ENCODE data around the gene STRN3.
"Not testable (repeated sequence)": the region's sequence is repeated elsewhere in the genome, so short reads cannot be mapped to it uniquely, and the experiment has no call there.

Gene STRN3

GRCh38 chr14:30977752-30978151 is 48.4 kb downstream of the STRN3 start:
- no peak for ATAC-seq
- TF ChIP-seq ISL1 (CRISPR knock-in tag; IDR thresholded peaks at IDR 0.05): no peak
- TF ChIP-seq OSR1 (CRISPR knock-in tag; IDR thresholded peaks at IDR 0.05): no peak
- no peak for TF ChIP-seq TOX (CRISPR knock-in tag; IDR thresholded peaks at IDR 0.05; ENCODE audit: borderline replicate concordance)
- no peak for TF ChIP-seq POU6F1 (CRISPR knock-in tag; IDR thresholded peaks at IDR 0.05; ENCODE audit: borderline replicate concordance, low read depth)
- TF ChIP-seq PATZ1 (CRISPR knock-in tag; IDR thresholded peaks at IDR 0.05; ENCODE audit: borderline replicate concordance): no peak
- no peak for TF ChIP-seq ZNF70 (CRISPR knock-in tag; IDR thresholded peaks at IDR 0.05)
- no peak for TF ChIP-seq GLIS3 (CRISPR knock-in tag; IDR thresholded peaks at IDR 0.05)
- no peak for TF ChIP-seq CSDC2 (CRISPR knock-in tag; IDR thresholded peaks at IDR 0.05)

- no peak for ATAC-seq
Measured at GRCh38 chr14:30974628-30975027, 51.6 kb downstream of the STRN3 start.

GRCh38 chr14:30972882-30973582 is 53.1 kb downstream of the STRN3 start:
- TF ChIP-seq GLIS3 (CRISPR knock-in tag; IDR thresholded peaks at IDR 0.05): no peak
- no peak for TF ChIP-seq RARB (CRISPR knock-in tag; IDR thresholded peaks at IDR 0.05)
- TF ChIP-seq ZC3H10 (CRISPR knock-in tag; IDR thresholded peaks at IDR 0.05): no peak
- TF ChIP-seq PPARA (CRISPR knock-in tag; IDR thresholded peaks at IDR 0.05; ENCODE audit: borderline replicate concordance): no peak
- TF ChIP-seq PATZ1 (CRISPR knock-in tag; IDR thresholded peaks at IDR 0.05; ENCODE audit: borderline replicate concordance): no peak
- no peak for TF ChIP-seq BACH2 (CRISPR knock-in tag; IDR thresholded peaks at IDR 0.05; ENCODE audit: borderline replicate concordance)
- no peak for TF ChIP-seq POU6F1 (CRISPR knock-in tag; IDR thresholded peaks at IDR 0.05; ENCODE audit: borderline replicate concordance, low read depth)
- no peak for TF ChIP-seq ARNTL (CRISPR knock-in tag; IDR thresholded peaks at IDR 0.05; ENCODE audit: borderline replicate concordance, low read depth)
- TF ChIP-seq TSHZ2 (CRISPR knock-in tag; IDR thresholded peaks at IDR 0.05): no peak
- TF ChIP-seq CREB5 (CRISPR knock-in tag; IDR thresholded peaks at IDR 0.05; ENCODE audit: low read depth): no peak
- ATAC-seq: no peak

More at GRCh38 chr14:30974628-30975027, 51.6 kb downstream of the STRN3 start:
- TF ChIP-seq ARNTL (CRISPR knock-in tag; IDR thresholded peaks at IDR 0.05; ENCODE audit: borderline replicate concordance, low read depth): no peak
- no peak for TF ChIP-seq GLIS3 (CRISPR knock-in tag; IDR thresholded peaks at IDR 0.05)
- no peak for TF ChIP-seq ZNF565 (CRISPR knock-in tag; conservative IDR thresholded peaks at IDR 0.05; ENCODE audit: low read depth)
- no peak for TF ChIP-seq TOX (CRISPR knock-in tag; IDR thresholded peaks at IDR 0.05; ENCODE audit: borderline replicate concordance)
- TF ChIP-seq ESRRG (CRISPR knock-in tag; IDR thresholded peaks at IDR 0.05): no peak
- TF ChIP-seq SNAI2 (CRISPR knock-in tag; IDR thresholded peaks at IDR 0.05): no peak
- TF ChIP-seq PATZ1 (CRISPR knock-in tag; IDR thresholded peaks at IDR 0.05; ENCODE audit: borderline replicate concordance): no peak

GRCh38 chr14:30972036-30972732 is 54.0 kb downstream of the STRN3 start:
- not testable (repeated sequence) for ATAC-seq

Measured in SK-N-SH treated with all-trans-retinoic acid at 6 μM for 48 hours (cell line).